Erythroblast (primary cell): ENCODE data around the gene GCLM.

ENCODE experiments used
- GATA1 ChIP-seq: IDR thresholded peaks from 2 replicates; pipeline ENCODE4 v1.6.1; 2011; ENCODE audit warnings: low read depth, mild to moderate bottlenecking, control low read depth, low read length, moderate library complexity
- POLR2A ChIP-seq: IDR thresholded peaks from 2 replicates; pipeline ENCODE4 v1.6.1; 2011; ENCODE audit warnings: mild to moderate bottlenecking, low read length

DNA sequence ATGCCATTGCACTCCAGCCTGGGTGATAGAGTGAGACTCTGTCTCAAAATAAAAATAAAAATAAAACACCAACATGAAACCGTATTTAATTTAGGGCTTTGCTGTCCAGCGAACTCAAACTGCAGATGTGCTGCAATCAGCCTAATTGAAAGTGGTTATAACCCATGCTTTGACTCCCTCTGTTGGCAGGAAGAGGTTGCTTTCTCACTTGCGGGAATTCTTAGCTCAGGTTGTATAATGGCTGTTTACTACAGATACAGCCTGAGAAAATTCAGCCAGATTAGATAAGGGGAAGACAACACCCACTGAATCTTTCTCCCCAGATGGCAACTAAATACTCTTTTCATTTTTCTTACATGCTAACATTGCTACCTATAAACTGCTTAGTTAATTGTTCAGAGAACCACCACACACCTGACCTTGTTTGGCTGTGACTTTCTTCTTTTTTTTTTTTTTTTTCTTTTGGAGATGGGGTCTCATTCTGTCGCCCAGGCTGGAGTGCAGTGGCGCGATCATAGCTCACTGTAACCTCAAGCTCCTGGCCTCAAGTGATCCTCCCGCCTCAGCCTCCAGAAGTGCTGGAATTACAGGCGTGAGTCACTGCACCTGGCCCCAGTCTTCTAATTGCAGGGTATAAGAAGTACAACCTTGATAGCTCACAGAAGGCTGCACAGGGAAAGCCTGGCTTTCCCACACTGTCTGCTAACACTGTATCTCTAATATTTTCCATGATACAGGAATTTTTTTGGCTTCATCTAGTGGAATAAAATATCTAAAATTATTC lies 64.8 kb downstream of the GCLM start:
- TF ChIP-seq POLR2A, result no peak
- no peak for TF ChIP-seq GATA1
